Middle frontal gyrus (tissue), 1 donor: ENCODE data around the gene BRF1.
A peak's percentile ranks its signal among the peaks of the same experiment; 100 is the strongest.

ENCODE experiments used
- DNase-seq: peaks from one replicate; pipeline ENCODE4 v3.0.0-alpha.2; 2015; ENCODE audit warnings: low spot score; ENCODE audit errors: extremely low spot score

The BRF1 gene

GRCh38 chr14:105268736-105269354 is 32.0 kb downstream of the BRF1 start:
- no peak for DNase-seq

GRCh38 chr14:105267820-105268548 is 32.8 kb downstream of the BRF1 start:
- no peak for DNase-seq

- no peak for DNase-seq
These were observed 39.0 kb downstream of the BRF1 start for GRCh38 chr14:105261781-105262180.

- no peak for DNase-seq
These were observed 39.8 kb downstream of the BRF1 start for GRCh38 chr14:105260959-105261358.

GRCh38 chr14:105258846-105259245 is 42.0 kb downstream of the BRF1 start:
- DNase-seq = no peak

- DNase-seq = no peak
These were observed 43.3 kb downstream of the BRF1 start for GRCh38 chr14:105257464-105257863.

GRCh38 chr14:105256292-105256960 is 44.4 kb downstream of the BRF1 start:
- no peak for DNase-seq

GRCh38 chr14:105255021-105255507 is 45.7 kb downstream of the BRF1 start:
- DNase-seq = no peak

GRCh38 chr14:105253329-105253682 is 47.5 kb downstream of the BRF1 start:
- DNase-seq = no peak

- DNase-seq = no peak
These were observed 48.1 kb downstream of the BRF1 start for GRCh38 chr14:105252552-105253328.

- no peak for DNase-seq
These were observed 48.9 kb downstream of the BRF1 start for GRCh38 chr14:105251920-105252319.

- DNase-seq = no peak
These were observed 49.8 kb downstream of the BRF1 start for GRCh38 chr14:105250986-105251385.

- no peak for DNase-seq
These were observed 50.8 kb downstream of the BRF1 start for GRCh38 chr14:105250008-105250366.

GRCh38 chr14:105249182-105250007 is 51.4 kb downstream of the BRF1 start:
- no peak for DNase-seq

- peak; percentile 74 for DNase-seq
These were observed 52.2 kb downstream of the BRF1 start, which contains the start of gene BTBD6 for GRCh38 chr14:105248368-105249181. Gene BTBD6, plus strand, starts transcription at chr14:105248533. Its CDS starts 179 bp downstream, at chr14:105248712.

- DNase-seq = no peak
These were observed 53.0 kb downstream of the BRF1 start for GRCh38 chr14:105247715-105248367.

GRCh38 chr14:105247026-105247425 is 53.8 kb downstream of the BRF1 start:
- no peak for DNase-seq

GRCh38 chr14:105244334-105244733 is 56.5 kb downstream of the BRF1 start:
- DNase-seq = no peak

GRCh38 chr14:105241641-105242040 is 59.2 kb downstream of the BRF1 start:
- no peak for DNase-seq
